GM12872 (cell line): Measurements from ENCODE around the gene OTUB2.

ENCODE experiments used
- CTCF ChIP-seq: IDR thresholded peaks from 3 replicates; pipeline ENCODE4 v1.5.1; 2011; ENCODE audit warnings: low read depth, mild to moderate bottlenecking, low read length, moderate library complexity; ENCODE audit not compliant: insufficient read depth

The OTUB2 gene

GRCh38 chr14:94026173-94026888 lies at the start of gene OTUB2:
Gene OTUB2 (plus strand): TSS chr14:94026340. CDS start chr14:94026538, 198 bp downstream.
- no peak for TF ChIP-seq CTCF

GRCh38 chr14:93976477-93977057 lies 49.6 kb upstream of the OTUB2 start, which contains the start of gene ASB2:
Gene ASB2 (minus strand): TSS chr14:93976570. CDS start chr14:93964539, 12,031 bp downstream.
- no peak for TF ChIP-seq CTCF

GRCh38 chr14:93977171-93977570 lies 49.0 kb upstream of the OTUB2 start:
- TF ChIP-seq CTCF, result no peak

- no peak for TF ChIP-seq CTCF
These were observed 48.2 kb upstream of the OTUB2 start for GRCh38 chr14:93977790-93978581.

GRCh38 chr14:93978735-93979134 lies 47.4 kb upstream of the OTUB2 start:
- TF ChIP-seq CTCF, result no peak

GRCh38 chr14:93980456-93981201 lies 45.5 kb upstream of the OTUB2 start:
- no peak for TF ChIP-seq CTCF
